ENCODE results near the gene MAPKAP1.

DNA sequence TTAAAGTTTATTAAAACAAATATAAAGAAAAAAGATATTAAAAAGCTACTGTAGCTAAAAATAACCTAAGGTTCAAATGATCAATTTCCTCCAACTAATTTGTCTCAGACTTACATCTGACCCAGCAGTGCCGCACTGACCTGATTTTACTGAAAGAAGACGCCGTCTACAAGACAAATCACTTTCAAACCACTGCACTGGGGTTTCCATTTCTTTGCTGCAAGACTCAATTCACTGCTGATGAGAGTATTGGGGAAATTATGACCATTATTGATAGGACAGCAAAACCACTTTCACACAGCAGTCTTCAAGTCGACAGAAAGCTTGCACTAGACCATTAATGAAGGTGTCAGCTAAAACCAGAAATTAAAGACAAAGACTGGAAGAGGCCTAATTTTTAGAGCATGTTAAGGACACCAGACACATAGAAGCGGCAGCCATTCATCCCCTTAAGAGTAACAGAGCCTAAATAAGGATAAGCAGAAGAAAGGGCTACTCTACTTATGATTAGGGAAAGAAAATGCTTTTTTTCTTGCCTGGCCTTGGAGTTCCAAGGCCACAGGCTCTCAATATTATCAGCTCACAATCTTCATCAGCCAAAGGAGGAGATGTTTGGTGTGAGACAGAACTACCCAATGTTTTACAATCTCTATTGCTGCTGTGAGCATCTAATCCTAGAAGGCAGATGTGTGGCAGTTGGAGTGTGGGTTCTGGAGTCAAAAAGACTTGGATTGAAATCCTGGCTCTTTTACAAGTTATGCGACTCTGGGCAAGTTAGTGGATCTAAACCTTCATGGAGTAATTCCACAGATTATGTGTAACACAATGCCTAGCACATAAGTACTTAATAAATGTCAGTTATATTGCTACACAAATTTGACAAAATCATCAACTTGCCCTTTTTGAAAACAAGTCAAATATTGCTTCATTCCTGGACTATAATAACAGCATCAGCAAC, 190.7 kb downstream of the MAPKAP1 start:
- TF ChIP-seq, protein P1, sequence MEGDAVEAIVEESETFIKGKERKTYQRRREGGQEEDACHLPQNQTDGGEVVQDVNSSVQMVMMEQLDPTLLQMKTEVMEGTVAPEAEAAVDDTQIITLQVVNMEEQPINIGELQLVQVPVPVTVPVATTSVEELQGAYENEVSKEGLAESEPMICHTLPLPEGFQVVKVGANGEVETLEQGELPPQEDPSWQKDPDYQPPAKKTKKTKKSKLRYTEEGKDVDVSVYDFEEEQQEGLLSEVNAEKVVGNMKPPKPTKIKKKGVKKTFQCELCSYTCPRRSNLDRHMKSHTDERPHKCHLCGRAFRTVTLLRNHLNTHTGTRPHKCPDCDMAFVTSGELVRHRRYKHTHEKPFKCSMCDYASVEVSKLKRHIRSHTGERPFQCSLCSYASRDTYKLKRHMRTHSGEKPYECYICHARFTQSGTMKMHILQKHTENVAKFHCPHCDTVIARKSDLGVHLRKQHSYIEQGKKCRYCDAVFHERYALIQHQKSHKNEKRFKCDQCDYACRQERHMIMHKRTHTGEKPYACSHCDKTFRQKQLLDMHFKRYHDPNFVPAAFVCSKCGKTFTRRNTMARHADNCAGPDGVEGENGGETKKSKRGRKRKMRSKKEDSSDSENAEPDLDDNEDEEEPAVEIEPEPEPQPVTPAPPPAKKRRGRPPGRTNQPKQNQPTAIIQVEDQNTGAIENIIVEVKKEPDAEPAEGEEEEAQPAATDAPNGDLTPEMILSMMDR (IDR thresholded peaks at IDR 0.05), result no peak
- TF ChIP-seq POLR2A (IDR thresholded peaks at IDR 0.05), result no peak
